ENCODE results near the gene PROB1.
"Not testable (repeated sequence)": the region's sequence is repeated elsewhere in the genome, so short reads cannot be mapped to it uniquely, and the experiment has no call there.

PROB1 gene

GRCh38 chr5:139392324-139392677, 2.6 kb downstream of the PROB1 start:
- WGBS, 2 experiments (ENCODE audit: insufficient coverage in 2 of 2), result 20 to 30% methylated on average over 18 to 35 of the region's 36 CpGs
- H3K36me3 ChIP-seq (ENCODE audit: control insufficient read depth, insufficient read depth, low read length), result peaks cover 3% of the 10 kb centered on the region
- no peak overlapping the region for H3K27ac ChIP-seq (ENCODE audit: low read depth, low read length, severe bottlenecking)
- H3K4me3 ChIP-seq (ENCODE audit: extremely low read depth, insufficient read depth, low read length, poor library complexity, severe bottlenecking), result peak overlapping the region; percentile 39
- H3K9me3 ChIP-seq (ENCODE audit: control insufficient read depth, low read length), result no peaks in the 10 kb centered on the region
- peaks cover 10% of the 10 kb centered on the region for H3K4me1 ChIP-seq (ENCODE audit: control insufficient read depth, insufficient read depth, low read length, poor library complexity, severe bottlenecking)

DNA sequence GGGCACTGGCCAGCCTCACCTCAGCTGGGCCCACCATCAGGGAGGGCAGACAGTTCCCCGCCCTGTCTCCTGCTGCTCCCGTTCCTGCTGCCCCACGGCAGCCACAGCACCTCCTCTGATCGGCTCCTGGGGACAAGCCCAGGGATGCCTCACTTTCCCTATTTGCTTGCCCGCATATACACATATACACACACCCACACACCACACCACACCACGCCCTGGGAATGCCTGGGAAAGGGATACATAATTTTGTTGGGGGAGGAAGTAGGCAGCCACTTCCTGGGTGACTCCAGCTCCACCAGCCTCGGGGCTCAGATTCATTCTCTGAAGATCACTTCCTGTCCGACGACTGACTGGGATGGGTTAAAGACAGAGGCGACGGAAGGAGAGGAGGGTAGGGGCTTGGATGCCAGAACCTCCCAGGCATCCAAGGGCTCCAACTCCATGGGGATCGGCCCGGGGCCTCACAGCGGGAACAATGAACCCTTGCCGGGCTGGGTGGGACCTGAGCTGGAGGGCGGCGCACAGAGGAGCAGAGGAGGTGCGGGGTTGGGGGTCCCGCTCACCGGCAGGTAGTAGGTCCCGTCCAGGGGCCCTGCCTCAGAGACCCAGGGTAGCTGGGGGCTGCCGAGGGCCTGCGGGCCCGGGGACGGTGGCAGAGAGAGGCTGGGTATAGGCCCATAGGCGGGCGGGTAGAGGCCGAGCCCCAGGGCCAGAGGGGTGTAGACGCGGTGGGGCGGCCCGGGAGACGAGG, 3.2 kb downstream of the PROB1 start:
- H3K36me3 ChIP-seq (ENCODE audit: control insufficient read depth, insufficient read depth, low read length), result peaks cover 3% of the 10 kb centered on the region
- WGBS, 2 experiments (ENCODE audit: insufficient coverage in 2 of 2), result 65 to 78% methylated on average over 16 to 29 of the region's 33 CpGs
- no peaks in the 10 kb centered on the region for H3K9me3 ChIP-seq (ENCODE audit: control insufficient read depth, low read length)
- no peak overlapping the region for H3K27ac ChIP-seq (ENCODE audit: low read depth, low read length, severe bottlenecking)
- H3K4me1 ChIP-seq (ENCODE audit: control insufficient read depth, insufficient read depth, low read length, poor library complexity, severe bottlenecking), result peaks cover 10% of the 10 kb centered on the region
- peak overlapping the region; percentile 39 for H3K4me3 ChIP-seq (ENCODE audit: extremely low read depth, insufficient read depth, low read length, poor library complexity, severe bottlenecking)

DNA sequence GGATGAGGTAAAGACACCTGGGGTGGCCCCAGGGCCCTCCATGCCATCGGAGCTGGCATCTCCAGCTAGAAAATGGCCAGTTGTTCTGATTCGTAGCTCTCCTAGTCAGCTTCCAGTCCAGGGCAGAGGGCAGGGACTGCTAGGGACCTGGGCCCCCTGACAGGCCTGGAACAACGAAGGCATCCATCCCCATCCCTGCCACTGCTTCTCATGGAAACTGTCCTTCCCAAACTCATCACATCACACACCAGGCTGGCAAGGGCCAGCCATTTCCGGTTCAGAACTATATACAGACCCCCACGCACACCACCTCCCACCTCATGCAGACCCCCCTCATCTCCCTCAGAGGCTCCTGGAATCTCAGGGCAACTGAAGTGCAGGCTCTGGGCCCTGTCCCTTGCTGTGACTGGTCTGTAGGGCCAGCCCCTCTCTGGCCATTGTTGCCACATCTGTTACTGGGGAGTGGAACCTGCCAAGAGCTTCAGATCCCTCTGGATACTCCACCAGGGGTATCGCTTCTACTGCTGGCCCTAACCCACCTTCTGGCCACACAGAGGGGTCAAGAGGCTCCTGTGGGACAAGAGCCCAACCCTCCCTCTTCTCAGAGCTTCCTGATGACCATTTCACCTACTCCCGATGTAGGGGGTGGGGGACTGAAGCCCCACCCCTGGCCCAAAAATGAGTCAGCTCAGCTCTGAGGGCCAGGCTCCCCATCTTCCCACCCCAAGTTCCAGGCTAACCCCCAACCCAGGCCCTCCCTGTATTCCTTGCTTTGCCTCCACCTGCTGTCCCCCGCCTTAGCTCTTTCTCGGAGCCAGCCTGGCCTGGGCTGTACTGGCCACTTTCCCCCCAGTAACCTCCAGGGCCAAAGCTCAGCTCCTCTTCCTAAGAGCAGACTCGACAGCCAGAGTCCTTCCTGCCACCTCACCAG, 4.0 kb downstream of the PROB1 start:
- no peaks in the 10 kb centered on the region for H3K9me3 ChIP-seq (ENCODE audit: control insufficient read depth, low read length)
- 88 to 94% methylated on average over 7 to 8 of the region's 10 CpGs for WGBS, 2 experiments (ENCODE audit: insufficient coverage in 2 of 2)
- no peaks in the 10 kb centered on the region for H3K36me3 ChIP-seq (ENCODE audit: control insufficient read depth, insufficient read depth, low read length)
- no peak overlapping the region for H3K4me3 ChIP-seq (ENCODE audit: extremely low read depth, insufficient read depth, low read length, poor library complexity, severe bottlenecking)
- H3K4me1 ChIP-seq (ENCODE audit: control insufficient read depth, insufficient read depth, low read length, poor library complexity, severe bottlenecking), result peaks cover 10% of the 10 kb centered on the region
- no peak overlapping the region for H3K27ac ChIP-seq (ENCODE audit: low read depth, low read length, severe bottlenecking)

- Histone ChIP-seq H3K4me1 (ENCODE audit: control insufficient read depth, insufficient read depth, low read length, poor library complexity, severe bottlenecking) (peaks cover 10% of the 10 kb centered on the region), H3K9me3 (ENCODE audit: control insufficient read depth, low read length) (no peaks in the 10 kb centered on the region), H3K36me3 (ENCODE audit: control insufficient read depth, insufficient read depth, low read length) (no peaks in the 10 kb centered on the region), H3K4me3 (ENCODE audit: extremely low read depth, insufficient read depth, low read length, poor library complexity, severe bottlenecking) (no peak within 1 kb of the TSS), H3K27ac (ENCODE audit: low read depth, low read length, severe bottlenecking) (no peak within 1 kb of the TSS)
- 89 to 91% methylated on average over 5 to 7 of the region's 11 CpGs for WGBS, 2 experiments (ENCODE audit: insufficient coverage in 2 of 2)
These were observed 4.9 kb downstream of the PROB1 start, which contains the start of gene MZB1 for GRCh38 chr5:139389701-139390638. Gene MZB1 (minus strand): TSS chr5:139389913. CDS start chr5:139389856, 57 bp downstream.

DNA sequence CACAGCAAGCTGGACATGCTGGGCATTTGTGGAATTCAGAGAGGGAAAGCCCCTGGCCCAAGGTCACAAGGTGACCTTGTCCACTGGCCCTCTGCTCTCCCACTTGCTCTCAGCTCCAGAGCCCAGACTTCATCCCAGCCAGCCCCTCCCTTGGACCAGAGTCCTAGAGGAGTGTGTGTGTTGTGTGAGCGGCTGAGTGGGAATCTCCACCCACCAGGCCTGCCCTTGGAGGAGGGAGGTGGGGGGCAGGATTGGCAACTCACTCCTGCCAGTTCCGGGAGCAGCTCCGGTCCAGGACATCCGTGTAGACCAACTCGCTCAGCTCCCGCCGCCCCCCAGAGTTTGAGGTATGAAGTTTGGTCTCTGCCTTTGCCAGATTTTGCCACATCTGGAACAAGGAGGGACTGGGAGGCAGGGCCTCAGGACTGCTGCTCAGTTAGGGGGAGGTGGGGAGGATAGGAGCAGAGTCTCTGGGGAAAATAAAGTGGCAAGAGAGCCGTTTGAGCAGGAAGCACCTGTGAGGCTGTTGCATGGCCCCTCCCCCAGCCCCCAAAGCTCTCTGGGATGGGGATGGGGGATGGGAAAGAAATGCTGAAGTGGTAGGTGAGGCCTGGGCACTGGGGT, 6.6 kb downstream of the PROB1 start:
- no peak overlapping the region for H3K4me3 ChIP-seq (ENCODE audit: extremely low read depth, insufficient read depth, low read length, poor library complexity, severe bottlenecking)
- WGBS, 2 experiments (ENCODE audit: insufficient coverage in 2 of 2), result 10 to 50% methylated on average over 2 to 8 of the region's 8 CpGs

DNA sequence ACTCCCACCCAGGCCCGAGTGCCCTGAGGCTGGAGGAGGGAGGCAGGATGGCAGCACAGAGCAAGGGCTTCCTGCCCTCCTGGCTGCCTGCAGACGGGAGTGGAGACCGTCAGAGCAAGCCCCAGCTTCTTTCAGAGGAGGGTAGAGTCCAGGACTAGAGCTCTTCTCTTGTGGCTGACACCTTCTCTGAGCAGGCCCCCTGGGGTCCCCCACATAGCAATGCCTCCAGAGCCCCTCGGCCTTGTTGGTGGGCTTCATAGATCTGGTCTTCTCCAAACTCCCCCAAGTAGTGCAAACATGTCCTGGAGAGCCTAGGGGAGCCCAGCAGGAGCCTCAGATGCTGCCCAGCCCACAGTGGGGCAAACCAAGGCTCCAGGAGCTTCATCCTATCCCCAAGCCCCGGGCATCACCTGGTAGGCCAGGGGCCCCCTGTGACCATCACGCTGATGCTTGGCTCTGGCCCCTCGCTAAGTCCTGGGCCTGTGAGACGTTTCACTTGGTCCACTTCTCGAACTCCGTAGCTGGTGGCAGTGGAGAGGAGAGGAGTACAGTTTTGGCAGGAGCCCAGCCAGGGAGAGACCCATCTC, 7.2 kb downstream of the PROB1 start:
- 87 to 90% methylated on average over 7 to 9 of the region's 10 CpGs for WGBS, 2 experiments (ENCODE audit: insufficient coverage in 2 of 2)

More for the DNA sequence above, 6.6 kb downstream of the PROB1 start:
- Histone ChIP-seq H3K27ac (ENCODE audit: low read depth, low read length, severe bottlenecking) (no peak overlapping the region), H3K4me1 (ENCODE audit: control insufficient read depth, insufficient read depth, low read length, poor library complexity, severe bottlenecking) (peaks cover 10% of the 10 kb centered on the region), H3K36me3 (ENCODE audit: control insufficient read depth, insufficient read depth, low read length) (no peaks in the 10 kb centered on the region), H3K9me3 (ENCODE audit: control insufficient read depth, low read length) (no peaks in the 10 kb centered on the region)

GRCh38 chr5:139386956-139387355, 7.9 kb downstream of the PROB1 start:
- WGBS, 2 experiments (ENCODE audit: insufficient coverage in 2 of 2), result 93 to 97% methylated on average over 6 to 8 of the region's 10 CpGs
- not testable (repeated sequence) for H3K9me3 ChIP-seq (ENCODE audit: control insufficient read depth, low read length); H3K27ac ChIP-seq (ENCODE audit: low read depth, low read length, severe bottlenecking); H3K36me3 ChIP-seq (ENCODE audit: control insufficient read depth, insufficient read depth, low read length); H3K4me3 ChIP-seq (ENCODE audit: extremely low read depth, insufficient read depth, low read length, poor library complexity, severe bottlenecking)
- H3K4me1 ChIP-seq (ENCODE audit: control insufficient read depth, insufficient read depth, low read length, poor library complexity, severe bottlenecking), result peaks cover 14% of the 10 kb centered on the region

More for the DNA sequence above, 7.2 kb downstream of the PROB1 start:
- H3K36me3 ChIP-seq (ENCODE audit: control insufficient read depth, insufficient read depth, low read length), result no peaks in the 10 kb centered on the region
- H3K4me3 ChIP-seq (ENCODE audit: extremely low read depth, insufficient read depth, low read length, poor library complexity, severe bottlenecking), result no peak overlapping the region
- H3K4me1 ChIP-seq (ENCODE audit: control insufficient read depth, insufficient read depth, low read length, poor library complexity, severe bottlenecking), result peaks cover 12% of the 10 kb centered on the region
- H3K27ac ChIP-seq (ENCODE audit: low read depth, low read length, severe bottlenecking), result no peak overlapping the region
- H3K9me3 ChIP-seq (ENCODE audit: control insufficient read depth, low read length), result no peaks in the 10 kb centered on the region

DNA sequence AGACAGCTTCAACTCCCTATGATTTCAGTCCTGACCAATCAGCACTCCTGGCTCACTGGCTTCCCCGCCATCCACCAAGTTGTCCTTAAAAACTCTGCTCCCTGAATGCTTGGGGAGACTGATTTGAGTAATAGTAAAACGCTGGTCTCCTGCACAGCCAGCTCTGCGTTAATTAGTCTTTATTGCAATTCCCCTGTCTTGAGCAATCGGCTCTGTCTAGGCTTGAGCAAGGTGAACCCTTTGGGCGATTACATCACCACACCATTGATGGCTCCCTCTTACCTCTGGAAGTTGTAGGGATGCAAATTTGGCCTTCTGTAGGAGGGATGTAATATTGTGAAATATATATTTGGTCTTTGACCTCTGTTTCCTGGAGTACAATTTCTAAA, 8.9 kb downstream of the PROB1 start:
- H3K4me3 ChIP-seq (ENCODE audit: extremely low read depth, insufficient read depth, low read length, poor library complexity, severe bottlenecking), result no peak overlapping the region
- H3K4me1 ChIP-seq (ENCODE audit: control insufficient read depth, insufficient read depth, low read length, poor library complexity, severe bottlenecking), result peaks cover 14% of the 10 kb centered on the region
- H3K36me3 ChIP-seq (ENCODE audit: control insufficient read depth, insufficient read depth, low read length), result no peaks in the 10 kb centered on the region
- no peak overlapping the region for H3K27ac ChIP-seq (ENCODE audit: low read depth, low read length, severe bottlenecking)
- no peaks in the 10 kb centered on the region for H3K9me3 ChIP-seq (ENCODE audit: control insufficient read depth, low read length)
- WGBS, 2 experiments (ENCODE audit: insufficient coverage in 2 of 2), result 78 to 83% methylated on average over 3 of the region's 5 CpGs

DNA sequence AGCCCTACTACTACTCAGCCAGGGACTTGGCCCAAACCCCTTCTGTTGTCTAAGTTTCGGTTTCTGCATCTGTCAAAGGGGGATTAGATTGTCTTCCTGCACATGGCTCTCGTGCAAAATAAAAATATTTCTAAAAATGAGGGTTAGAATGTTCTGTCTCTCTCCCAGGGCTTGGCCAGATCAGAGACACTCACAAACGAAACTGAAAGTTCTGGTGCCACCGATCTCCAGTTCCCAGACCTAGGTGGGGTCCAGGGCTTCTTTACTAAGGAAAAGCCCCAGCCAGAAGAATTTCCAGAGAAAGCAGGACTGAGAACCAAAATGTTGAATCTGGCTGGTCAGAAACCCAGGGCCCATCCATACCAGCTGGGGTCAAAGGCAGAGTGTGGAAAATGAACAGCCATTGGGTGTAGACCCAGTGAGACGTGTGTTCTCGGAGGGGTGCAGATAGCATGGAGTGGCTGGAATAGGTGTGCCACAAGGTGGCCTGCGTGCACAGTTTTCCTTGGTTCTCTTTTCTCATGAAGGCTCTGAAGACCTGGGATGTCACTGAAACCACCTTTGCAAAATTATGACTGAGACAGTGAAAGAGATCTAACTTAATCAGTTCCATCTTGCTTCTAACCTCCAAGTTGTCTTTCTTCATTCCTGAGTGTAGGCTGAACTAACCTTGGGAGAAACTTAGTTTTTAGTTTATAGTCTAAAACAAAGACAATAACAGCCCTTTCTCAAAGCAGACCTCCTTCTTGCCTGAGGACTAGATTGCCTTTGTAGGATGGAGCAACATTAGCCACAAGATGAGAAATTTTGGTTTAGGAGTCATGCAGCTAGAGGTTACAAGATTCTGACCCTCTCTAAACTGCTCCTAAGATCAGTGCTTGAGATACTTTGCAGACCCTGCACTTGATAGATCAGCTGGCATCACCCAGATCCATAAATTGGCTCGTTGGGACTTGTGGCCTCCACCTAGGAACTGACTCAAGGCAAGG, 9.5 kb downstream of the PROB1 start:
- Histone ChIP-seq H3K4me1 (ENCODE audit: control insufficient read depth, insufficient read depth, low read length, poor library complexity, severe bottlenecking) (peaks cover 14% of the 10 kb centered on the region), H3K27ac (ENCODE audit: low read depth, low read length, severe bottlenecking) (no peak overlapping the region), H3K9me3 (ENCODE audit: control insufficient read depth, low read length) (no peaks in the 10 kb centered on the region), H3K4me3 (ENCODE audit: extremely low read depth, insufficient read depth, low read length, poor library complexity, severe bottlenecking) (no peak overlapping the region), H3K36me3 (ENCODE audit: control insufficient read depth, insufficient read depth, low read length) (no peaks in the 10 kb centered on the region)
- 89 to 93% methylated on average over 4 to 7 of the region's 8 CpGs for WGBS, 2 experiments (ENCODE audit: insufficient coverage in 2 of 2)

All from mesodermal cell (in vitro differentiated cells).